Measurements from ENCODE around the gene NKIRAS1.

- no peak for TF ChIP-seq SP1 (IDR thresholded peaks at IDR 0.05; ENCODE audit: low read depth)
- TF ChIP-seq CEBPB (IDR thresholded peaks at IDR 0.05; ENCODE audit: low read depth), result no peak
- TF ChIP-seq CTCF (IDR thresholded peaks at IDR 0.05 in 2 of 3, conservative IDR thresholded peaks at IDR 0.05 in 1 of 3; ENCODE audit: borderline replicate concordance in 1 of 3, insufficient read depth in 1 of 3, low read depth in 2 of 3, low read length in 2 of 3), result no peak
- TF ChIP-seq POLR2AphosphoS5 (IDR thresholded peaks at IDR 0.05; ENCODE audit: low read depth, low read length), result no peak
- TF ChIP-seq POLR2A (IDR thresholded peaks at IDR 0.05; ENCODE audit: borderline replicate concordance, extremely low read depth, insufficient read depth, insufficient read length), result no peak
- no peak for TF ChIP-seq EZH2 (IDR thresholded peaks at IDR 0.05)
- no peak for TF ChIP-seq REST (IDR thresholded peaks at IDR 0.05; ENCODE audit: low read depth)
- no peak for TF ChIP-seq ZNF274 (IDR thresholded peaks at IDR 0.05; ENCODE audit: low read depth, low read length)
- TF ChIP-seq JUND (IDR thresholded peaks at IDR 0.05), result no peak
- no peak for TF ChIP-seq RAD21 (IDR thresholded peaks at IDR 0.05; ENCODE audit: low read depth)
- no peak for TF ChIP-seq ZBTB33 (IDR thresholded peaks at IDR 0.05; ENCODE audit: extremely low read depth, insufficient replicate concordance, low read length)
- no peak for TF ChIP-seq EZH2phosphoT487 (IDR thresholded peaks at IDR 0.05; ENCODE audit: borderline replicate concordance)
These were observed 21.6 kb downstream of the NKIRAS1 start for GRCh38 chr3:23895181-23895580.

Data from HCT116 (cell line).